H7 (cell line): Measurements from ENCODE around the gene CTIF. TPM values are rescaled to one million over a fixed set of nuclear protein-coding genes. Genes with fewer than 3 reads are reported as not detected.

Experiments used
- DNase-seq: peaks from one replicate; pipeline ENCODE4 v3.0.0; 2012
- H3K27me3 ChIP-seq: 2 replicates; pipeline ENCODE4 v1.6.0; 2011; ENCODE audit warnings: mild to moderate bottlenecking, low read length; ENCODE audit not compliant: control insufficient read depth, insufficient read depth
- H3K36me3 ChIP-seq: replicated peaks from 2 replicates; pipeline ENCODE4 v1.5.1; 2011; ENCODE audit warnings: low read length; ENCODE audit not compliant: control insufficient read depth, insufficient read depth
- H3K4me3 ChIP-seq: 2 replicates; pipeline ENCODE4 v1.5.1; 2011; ENCODE audit warnings: low read depth, mild to moderate bottlenecking, control low read depth, low read length, moderate library complexity; ENCODE audit not compliant: insufficient read depth
- total RNA-seq: library from RNA; depleted of rRNA; stranded (reverse); fragments of >200 nt; shearing (Covaris generic); gene quantifications from 2 replicates; pipeline ENCODE4 v1.2.3, GENCODE V29; 2014

The CTIF gene
- total RNA-seq, 1 experiment from 2014 or later = 9.8 TPM

DNA sequence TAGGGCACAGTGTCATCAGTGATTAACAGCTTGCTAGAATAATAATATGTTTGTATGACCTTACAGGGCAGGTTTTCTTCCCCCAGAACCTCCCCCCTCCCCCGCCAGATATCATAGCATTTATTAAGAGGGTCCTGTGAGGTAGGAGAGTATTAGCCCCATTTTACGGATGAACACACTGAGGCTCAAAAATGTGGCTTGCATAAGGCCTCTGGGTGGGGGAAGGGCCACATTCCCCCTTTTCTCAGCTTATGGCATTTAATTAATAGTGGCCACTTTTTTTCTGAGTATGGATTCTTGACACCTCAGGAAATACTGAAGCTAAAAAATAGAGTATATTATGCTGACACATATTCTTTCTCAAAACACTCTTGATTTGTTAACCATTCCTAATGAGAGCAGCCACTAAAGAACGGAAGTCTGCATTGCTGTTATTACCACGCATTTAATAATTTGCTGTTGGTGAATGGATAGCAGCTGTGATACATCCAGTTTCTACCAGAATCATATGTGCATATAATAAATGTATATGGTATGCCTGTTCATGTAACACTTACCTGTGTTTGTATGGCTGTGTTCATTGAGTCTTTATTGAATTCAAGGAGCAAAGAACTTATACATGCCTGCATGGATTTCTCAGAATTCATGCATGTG lies 3.0 kb downstream of the CTIF start:
- H3K27me3 ChIP-seq = peaks cover 7% of the 10 kb centered on the region
- DNase-seq = no peak
- H3K4me3 ChIP-seq = no peak overlapping the region
- H3K36me3 ChIP-seq = no peaks in the 10 kb centered on the region

DNA sequence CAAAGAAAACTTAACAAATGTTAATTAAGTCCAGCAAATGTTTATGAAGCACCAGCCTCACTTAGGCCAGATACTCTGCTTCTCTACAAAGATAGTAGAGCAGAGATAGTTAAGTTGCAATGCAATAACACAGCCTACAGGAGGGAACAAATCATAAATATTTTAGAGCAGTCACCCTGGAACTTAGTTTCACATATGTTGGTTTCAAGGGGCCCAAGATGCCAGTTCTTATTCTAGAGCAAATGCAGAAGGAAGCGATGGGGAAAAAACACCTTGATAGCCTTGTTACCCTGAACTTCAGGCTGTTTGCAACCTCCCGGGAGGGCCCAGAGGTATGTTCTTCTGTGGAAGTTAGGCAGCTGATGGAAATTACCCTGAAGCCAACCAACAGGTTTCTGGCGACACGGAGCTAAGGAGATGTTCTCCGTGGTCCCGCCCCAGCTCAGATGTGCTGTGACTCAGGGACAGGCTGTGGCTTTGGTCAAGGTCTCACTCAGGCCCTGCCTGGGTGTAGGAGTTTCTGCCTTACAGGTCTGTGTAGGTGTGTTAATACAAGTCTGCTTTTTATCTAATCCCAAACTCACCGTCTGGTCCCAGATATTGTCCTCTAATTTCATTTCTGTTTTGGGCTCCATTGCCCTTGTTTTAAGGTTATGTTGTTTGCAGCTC lies 3.8 kb downstream of the CTIF start:
- Histone ChIP-seq H3K36me3 (no peaks in the 10 kb centered on the region), H3K4me3 (no peak overlapping the region), H3K27me3 (peaks cover 7% of the 10 kb centered on the region)
- DNase-seq = no peak

DNA sequence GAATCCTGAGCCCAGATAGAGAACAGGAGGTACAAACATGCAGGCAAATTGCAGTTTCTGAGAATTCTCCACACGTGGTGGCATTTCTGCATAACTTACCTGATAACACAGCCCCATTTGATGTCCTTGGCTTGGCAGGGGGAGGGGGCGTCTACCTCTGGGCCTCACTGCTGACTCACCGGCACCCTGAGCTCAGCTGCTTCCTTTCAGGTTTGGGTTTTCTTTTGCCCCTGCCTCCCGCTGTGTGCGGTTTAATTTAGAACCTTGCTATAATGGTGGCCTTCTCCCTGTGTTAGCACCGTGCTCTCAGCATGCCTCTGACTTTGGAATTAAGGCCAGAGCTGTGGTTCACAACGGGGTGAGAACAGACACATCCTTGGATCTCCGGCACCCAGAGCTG lies 4.4 kb downstream of the CTIF start:
- peaks cover 7% of the 10 kb centered on the region for H3K27me3 ChIP-seq
- no peak overlapping the region for H3K4me3 ChIP-seq
- no peaks in the 10 kb centered on the region for H3K36me3 ChIP-seq
- peak; percentile 69 for DNase-seq

DNA sequence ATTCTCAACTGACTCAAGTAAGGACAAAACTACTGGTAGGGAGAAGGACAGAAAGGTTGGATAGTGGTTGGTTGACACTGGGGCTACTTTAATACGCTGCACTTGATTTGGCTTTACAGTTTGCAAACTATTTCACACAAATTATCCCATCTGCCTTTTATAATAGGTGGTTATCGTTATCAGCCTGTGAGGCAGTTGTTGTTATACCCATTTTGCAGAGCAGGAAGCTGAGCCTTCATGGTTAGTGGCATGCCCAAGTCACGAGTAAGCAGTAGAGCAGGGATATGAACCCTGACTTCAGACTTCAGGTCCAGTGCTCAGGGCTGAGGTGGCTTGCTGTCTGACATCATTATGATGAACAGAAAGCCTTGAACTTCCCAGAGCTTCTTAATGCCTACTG lies 5.3 kb downstream of the CTIF start:
- DNase-seq = no peak
- no peaks in the 10 kb centered on the region for H3K36me3 ChIP-seq
- H3K27me3 ChIP-seq = peaks cover 7% of the 10 kb centered on the region
- no peak overlapping the region for H3K4me3 ChIP-seq

DNA sequence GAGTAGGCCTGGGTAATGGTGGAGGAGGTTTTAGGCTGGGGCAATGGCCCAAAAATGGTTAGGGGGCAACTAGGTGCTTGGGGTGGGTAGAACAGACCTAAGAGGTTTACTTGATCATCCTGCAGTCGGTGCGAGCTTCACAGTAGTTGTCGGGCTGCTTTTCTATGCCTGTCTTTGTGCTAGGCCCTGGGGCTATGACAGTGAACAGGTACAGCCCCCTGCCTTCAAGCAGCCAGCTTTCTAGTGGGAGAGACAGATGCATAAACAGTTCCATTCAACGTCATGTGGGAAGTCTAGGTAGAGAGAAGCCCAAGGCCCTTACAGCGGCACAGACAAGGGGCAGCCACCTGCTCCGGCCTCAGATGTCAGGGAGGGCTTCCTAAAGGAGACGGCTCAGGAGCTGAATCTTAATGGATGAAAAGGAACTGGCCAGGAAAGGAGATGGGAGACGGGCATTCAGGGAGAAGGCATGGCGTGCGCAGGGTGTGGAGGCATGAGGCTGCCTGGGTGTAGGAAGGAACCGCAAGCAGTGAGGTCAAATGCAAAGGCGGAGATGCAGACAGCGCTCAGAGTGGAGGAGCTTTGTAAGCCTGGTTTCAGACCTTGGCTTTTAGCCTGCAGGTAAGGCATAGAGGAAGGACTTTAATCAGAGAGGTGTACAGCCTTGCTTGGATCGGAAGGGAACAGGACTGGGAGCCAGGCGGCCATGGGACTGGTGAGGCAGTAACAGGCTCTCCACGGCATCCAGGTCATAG lies 6.0 kb downstream of the CTIF start:
- no peak overlapping the region for H3K4me3 ChIP-seq
- no peak for DNase-seq
- peaks cover 7% of the 10 kb centered on the region for H3K27me3 ChIP-seq
- H3K36me3 ChIP-seq = no peaks in the 10 kb centered on the region

DNA sequence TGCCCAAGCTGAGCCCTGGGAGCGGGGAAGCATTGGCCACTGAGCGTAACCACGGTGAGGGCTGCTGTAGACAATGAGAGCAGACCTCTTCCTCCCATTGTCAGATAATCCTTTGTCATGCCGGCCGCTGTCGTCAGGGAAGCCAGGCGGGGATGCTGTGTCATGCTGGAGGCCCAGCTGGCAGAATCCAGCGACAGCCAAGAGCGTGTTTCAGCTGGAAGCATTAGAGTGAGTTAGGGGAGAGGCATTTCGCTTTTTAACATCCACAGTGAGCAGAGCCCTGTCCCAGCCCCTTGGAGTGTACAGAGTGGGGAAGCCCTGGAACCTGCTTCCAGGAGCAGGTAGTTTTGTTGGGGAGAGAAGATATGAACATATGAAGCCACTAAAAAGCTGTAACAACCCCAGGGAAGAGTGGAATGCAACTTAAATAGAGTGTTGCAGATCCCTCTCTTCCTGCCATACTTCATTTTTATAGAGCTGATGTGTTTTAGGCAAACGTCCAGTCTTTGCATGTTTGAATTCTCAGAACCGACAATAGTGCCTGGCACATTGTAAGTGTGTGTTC lies 7.0 kb downstream of the CTIF start:
- peak; percentile 76 for DNase-seq

DNA sequence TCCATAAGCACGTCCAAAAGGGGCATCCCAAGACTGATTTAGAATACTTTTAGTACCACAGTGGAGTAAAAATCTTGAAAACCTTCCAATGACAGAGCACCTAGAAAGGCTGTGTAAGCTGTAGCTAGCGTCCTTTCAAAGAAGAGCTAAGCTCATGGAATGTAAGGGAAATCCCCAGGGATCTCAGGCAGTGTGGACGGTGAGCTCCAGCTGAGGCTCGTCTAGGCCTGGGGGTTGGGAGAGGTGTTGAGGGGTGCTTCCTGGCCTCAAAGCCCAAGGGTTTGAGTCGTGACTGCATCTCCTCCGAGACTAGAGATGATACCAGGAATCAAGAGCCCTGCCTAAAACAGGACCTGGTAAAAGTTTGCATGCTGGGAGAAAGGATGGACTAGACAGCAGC lies 7.6 kb downstream of the CTIF start:
- Histone ChIP-seq H3K27me3 (no peaks in the 10 kb centered on the region; the same call in 1 of the 2 replicates), H3K4me3 (no peak overlapping the region), H3K36me3 (no peaks in the 10 kb centered on the region)
- DNase-seq = no peak

More for the DNA sequence above, 7.0 kb downstream of the CTIF start:
- Histone ChIP-seq H3K4me3 (no peak overlapping the region), H3K27me3 (peaks cover 1% of the 10 kb centered on the region), H3K36me3 (no peaks in the 10 kb centered on the region)

DNA sequence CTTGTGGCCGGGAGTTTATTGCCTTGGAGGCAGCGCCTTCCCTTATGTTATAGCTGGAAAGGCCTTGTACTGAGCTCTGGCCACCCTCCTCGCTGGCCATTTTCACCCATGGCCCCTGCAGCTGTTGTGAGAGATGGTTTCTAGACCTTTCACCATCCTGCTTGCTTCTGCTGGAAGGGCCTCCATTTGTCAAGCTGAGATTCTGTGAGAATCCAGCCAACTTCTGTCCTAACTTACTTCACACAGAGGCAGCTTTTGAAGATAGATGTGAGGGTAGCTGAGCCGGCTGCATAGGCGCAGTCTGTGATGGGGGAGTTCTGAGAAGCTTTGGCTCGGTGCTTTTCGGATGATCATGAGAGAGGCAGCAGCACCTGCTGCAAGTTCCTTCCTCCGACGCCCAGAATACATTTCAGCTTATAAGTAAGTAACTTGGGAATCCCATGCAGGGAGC lies 8.7 kb downstream of the CTIF start:
- Histone ChIP-seq H3K36me3 (no peaks in the 10 kb centered on the region), H3K27me3 (no peaks in the 10 kb centered on the region), H3K4me3 (no peak overlapping the region)
- no peak for DNase-seq

DNA sequence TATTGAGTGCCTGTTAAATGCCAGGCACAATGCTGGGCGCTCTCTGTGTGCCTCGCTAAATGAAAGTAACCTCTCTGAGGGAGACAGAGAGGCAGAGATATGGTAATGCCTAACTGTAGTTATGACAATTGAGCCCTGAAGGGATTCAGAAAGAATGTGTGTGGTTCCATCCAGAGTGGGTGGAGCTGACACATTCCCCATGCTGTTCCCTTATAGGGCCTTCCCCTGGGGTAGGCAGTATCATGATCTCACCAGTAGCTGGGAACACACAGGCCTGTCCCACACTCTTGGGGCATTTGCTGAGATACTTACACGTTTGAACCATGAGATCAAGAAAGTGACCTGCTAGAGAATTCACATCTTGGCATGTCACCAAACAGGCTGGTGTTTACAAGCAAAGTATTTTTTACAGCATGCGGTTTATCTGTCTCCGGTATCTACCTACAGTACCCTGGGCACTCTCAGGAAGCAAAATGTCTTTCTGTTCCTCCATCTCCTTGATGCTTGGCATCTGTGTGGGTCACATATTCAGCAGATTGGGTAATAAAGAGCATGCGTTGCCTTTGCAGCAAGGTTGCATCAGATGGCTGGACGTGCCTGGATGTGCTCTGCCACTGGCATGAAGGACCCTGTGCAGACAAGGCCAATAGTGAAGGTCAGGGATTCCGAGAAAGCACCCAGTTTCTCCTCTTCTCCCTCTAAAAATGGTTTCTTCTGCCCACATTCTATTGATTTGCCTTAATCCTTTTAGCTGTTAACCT lies 9.4 kb downstream of the CTIF start:
- Histone ChIP-seq H3K4me3 (no peak overlapping the region), H3K36me3 (no peaks in the 10 kb centered on the region), H3K27me3 (no peaks in the 10 kb centered on the region)
- peak; percentile 61 for DNase-seq

DNA sequence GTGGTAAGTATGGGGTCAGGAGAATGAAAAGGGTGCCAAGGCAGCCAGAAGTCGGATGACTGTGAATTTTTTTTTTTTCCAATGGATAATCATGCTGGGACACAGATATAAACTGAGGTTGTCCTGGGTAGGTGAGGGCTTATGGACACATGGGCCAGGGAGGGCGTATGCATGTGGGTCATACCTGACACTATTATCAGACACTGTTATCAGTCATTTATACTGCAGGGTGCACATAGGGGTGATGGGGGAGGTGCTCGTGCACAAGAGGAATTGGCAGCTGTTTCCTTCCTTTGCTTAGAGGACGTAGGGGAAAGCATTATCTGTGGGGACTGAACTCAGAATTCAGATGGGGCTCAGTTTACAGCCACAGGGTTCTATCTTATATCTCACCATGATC lies 10.1 kb downstream of the CTIF start:
- Histone ChIP-seq H3K27me3 (no peaks in the 10 kb centered on the region), H3K36me3 (no peaks in the 10 kb centered on the region), H3K4me3 (no peak overlapping the region)
- DNase-seq = no peak

DNA sequence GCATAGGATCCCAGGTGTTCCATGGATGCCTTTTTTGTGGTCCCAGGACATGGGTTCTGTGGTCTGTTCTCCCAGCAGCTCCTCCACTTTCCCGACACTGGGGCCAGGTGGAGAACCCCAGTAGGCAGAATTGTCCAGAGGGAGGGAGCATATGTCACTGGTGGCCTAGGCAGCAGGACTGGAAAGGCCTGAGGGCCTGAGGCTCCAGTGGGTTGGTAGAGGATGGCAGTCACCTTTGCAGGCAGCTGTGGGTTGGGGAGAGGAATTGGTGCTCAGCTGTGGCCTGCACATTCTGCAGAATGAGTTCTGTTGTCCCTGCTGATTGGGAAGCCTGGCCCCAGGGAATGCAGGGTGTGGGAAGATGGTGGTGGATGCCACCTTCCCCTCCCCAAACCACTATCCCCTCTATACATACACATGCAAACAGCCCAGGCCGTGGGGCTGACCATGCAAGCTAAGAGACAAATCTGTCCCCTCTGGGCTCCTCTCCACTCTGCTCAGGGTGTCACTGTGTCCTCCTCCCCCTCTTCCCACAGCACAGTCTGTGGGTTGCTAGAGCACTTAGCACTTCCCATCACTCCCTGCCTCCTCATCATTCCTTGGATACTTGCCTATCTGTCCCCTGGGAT lies 11.4 kb downstream of the CTIF start:
- H3K36me3 ChIP-seq = no peaks in the 10 kb centered on the region

DNA sequence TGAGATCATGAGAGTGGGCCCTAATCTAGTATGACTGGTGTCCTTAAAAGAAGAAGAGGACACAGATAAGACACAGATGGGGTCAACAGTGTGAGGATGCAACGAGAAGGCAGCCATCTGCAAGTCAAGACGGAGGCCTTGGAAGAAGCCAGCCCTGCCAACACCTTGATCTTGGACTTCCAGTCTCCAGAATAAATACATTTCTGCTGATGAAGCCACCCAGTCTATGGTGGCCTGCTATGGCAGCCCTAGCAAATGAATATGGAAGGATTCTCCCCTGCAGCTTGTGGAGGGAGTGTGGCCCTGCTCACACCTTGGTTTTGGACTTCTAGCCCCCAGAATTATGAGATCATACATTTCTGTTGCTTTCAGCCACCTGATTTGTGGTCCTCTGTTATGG lies 12.3 kb downstream of the CTIF start:
- DNase-seq = no peak
- Histone ChIP-seq H3K27me3 (no peaks in the 10 kb centered on the region), H3K4me3 (no peak overlapping the region), H3K36me3 (no peaks in the 10 kb centered on the region)

More for the DNA sequence above, 11.4 kb downstream of the CTIF start:
- DNase-seq = no peak
- no peak overlapping the region for H3K4me3 ChIP-seq
- H3K27me3 ChIP-seq = no peaks in the 10 kb centered on the region

DNA sequence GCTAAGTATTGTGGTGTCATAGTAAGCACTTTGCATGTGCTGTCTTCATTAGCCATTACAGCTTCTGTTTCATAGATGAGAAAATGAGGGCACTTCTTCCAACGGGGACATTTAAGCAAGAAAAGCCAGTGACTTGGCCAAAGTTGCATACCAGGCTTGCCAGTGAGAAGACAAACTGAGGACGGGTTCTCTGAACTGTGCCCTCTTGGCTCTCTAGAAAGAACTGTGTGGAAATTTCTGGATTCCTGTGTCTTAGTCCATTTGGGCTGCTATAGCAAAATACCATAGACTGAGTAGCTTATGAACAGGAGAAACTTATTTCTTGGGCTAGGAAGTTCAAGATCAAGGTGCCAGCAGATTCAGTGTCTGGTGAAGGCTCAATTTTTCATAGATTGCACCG lies 13.3 kb downstream of the CTIF start:
- Histone ChIP-seq H3K27me3 (no peaks in the 10 kb centered on the region), H3K4me3 (no peak overlapping the region), H3K36me3 (no peaks in the 10 kb centered on the region)
- DNase-seq = no peak

DNA sequence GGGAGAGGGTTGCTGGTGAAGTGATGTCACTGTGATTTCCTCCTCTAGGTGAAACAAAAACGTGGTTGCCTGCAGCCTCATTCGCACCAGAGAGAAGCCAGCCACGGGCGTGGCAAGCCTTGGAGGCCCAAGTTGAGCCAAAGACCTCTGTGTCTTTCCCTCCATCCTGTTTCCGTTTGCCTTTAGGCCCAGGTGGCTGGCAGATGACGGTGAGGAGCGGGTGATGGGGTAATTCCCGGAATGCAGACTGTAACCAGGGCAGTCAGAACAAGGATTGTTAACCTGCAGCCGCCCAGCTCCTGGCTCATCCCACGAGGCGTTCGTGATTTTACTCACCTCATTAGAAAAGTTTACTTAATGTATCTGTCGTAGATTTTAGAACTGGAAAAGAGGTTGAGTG lies 14.4 kb downstream of the CTIF start:
- Histone ChIP-seq H3K27me3 (no peaks in the 10 kb centered on the region), H3K36me3 (no peaks in the 10 kb centered on the region), H3K4me3 (no peak overlapping the region)
- DNase-seq = no peak
